GM19193 (cell line): ENCODE measurements around the gene CABP1.

Experiments
- POLR2A ChIP-seq: IDR thresholded peaks from 4 replicates; pipeline ENCODE4 v1.6.1; 2011; ENCODE audit not compliant: insufficient read depth, insufficient read length; ENCODE audit errors: extremely low read depth

Gene CABP1

DNA sequence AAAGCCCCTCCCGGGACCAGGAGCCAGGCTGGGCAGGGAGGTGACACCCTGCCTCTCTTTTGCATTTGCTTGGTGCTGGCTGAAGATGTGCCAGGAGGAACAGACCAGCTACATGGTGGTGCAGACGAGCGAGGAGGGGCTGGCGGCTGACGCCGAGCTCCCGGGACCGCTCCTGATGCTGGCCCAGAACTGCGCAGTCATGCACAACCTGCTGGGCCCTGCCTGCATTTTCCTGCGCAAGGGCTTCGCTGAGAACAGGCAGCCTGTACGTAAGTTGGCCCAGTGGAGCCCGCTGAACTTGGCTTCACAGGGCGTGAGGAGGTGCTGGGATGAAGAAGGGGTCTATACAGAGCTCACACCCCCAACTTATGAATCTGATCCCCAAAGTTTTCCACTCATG is 15.6 kb downstream of the CABP1 start:
- no peak for TF ChIP-seq POLR2A

DNA sequence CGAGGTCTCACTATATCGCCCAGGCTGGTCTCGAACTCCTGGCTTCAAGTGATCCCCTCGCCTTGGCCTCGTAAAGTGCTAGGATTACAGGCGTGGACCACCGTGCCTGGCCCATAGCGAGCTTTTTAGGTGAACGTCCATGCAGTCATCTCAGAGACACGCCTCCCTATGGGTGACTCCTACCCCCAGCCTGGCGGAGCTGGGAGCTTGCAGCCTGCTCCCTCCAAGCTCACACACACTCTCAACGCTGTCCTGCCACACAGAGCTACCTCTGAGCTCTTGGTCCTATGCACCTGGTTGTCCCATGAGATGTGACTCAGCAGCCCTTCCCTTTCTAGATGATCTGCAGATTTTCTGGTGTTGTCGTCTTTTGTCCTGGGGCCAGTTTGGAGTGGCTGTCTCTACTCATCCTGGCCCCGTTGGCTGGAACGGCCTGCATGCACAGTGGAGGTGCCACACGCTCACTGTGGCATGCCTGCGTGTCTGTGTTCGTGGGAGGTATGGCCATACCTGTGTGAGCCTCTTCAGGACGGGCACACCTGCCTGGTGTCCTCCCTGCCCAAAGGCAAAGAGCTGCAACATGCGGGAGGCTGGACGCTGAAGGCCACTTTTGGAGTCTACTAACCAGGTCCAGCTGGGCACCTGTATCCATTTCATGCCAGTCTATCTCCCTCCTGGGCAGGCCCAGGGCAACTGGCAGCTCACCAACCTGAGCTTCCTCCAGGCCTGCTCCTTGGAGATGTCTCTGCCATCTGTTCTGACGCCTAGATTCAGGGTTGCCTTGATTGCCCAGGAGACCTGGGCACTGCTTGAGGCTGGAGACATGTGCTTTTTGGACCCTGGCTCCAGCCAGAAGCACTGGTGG is 18.1 kb downstream of the CABP1 start:
- TF ChIP-seq POLR2A, result no peak

DNA sequence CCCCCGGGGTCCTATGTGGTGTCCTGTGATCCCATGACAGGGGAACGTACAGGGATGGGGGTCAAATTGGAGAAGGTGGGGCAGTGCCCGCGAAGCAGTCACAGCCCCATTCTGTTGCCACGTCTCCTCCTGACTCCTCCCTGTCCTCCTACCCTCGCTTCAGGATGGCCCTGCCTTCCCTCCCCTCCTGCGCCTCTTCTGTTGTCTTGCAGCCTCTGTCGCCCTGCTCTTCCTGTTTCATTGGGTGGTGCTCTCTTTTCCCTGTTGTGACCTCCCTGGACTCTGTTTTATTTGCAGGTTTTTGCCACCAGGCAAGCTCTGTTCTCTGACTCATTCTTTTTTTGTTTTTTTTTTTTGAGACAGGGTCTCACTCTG is 18.7 kb downstream of the CABP1 start:
- no peak for TF ChIP-seq POLR2A

DNA sequence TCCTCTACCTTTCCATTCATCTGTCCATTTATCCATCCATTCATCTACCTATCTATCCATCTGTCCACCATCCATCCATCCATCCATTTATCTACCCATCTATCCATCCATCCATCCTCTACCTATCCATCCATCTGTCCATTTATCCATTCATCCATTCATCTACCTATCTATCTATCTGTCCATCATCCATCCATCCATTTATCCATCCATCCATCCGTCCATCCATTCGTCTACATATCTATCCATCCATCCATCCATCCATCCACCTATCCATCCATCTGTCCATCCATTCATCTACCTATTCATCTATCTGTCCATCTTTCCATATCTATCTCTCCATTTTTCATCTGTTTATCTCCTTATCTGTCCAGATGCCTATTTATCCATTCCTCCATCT is 21.0 kb downstream of the CABP1 start:
- TF ChIP-seq POLR2A, result no peak

GRCh38 chr12:120662879-120663278 is 22.5 kb downstream of the CABP1 start:
- no peak for TF ChIP-seq POLR2A

DNA sequence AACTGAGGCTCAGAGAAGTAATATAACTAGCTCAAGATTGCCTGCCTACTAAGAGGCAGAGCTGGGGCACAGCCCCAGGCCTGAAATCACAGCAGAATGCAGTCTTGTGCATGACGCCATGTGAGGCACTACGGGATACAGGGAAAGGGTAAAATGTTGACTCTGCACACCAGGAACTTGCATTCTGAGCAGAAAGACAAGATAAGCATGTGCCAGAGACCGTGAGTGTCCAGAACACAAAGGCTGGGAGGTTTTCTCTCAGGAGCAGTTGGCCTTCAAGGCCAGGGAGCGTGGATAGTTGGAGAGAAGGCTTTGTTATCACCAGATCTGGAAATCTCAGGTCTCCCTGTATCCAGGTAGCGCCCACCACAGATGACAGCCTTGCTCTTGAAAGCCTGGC is 23.3 kb downstream of the CABP1 start:
- TF ChIP-seq POLR2A, result no peak

DNA sequence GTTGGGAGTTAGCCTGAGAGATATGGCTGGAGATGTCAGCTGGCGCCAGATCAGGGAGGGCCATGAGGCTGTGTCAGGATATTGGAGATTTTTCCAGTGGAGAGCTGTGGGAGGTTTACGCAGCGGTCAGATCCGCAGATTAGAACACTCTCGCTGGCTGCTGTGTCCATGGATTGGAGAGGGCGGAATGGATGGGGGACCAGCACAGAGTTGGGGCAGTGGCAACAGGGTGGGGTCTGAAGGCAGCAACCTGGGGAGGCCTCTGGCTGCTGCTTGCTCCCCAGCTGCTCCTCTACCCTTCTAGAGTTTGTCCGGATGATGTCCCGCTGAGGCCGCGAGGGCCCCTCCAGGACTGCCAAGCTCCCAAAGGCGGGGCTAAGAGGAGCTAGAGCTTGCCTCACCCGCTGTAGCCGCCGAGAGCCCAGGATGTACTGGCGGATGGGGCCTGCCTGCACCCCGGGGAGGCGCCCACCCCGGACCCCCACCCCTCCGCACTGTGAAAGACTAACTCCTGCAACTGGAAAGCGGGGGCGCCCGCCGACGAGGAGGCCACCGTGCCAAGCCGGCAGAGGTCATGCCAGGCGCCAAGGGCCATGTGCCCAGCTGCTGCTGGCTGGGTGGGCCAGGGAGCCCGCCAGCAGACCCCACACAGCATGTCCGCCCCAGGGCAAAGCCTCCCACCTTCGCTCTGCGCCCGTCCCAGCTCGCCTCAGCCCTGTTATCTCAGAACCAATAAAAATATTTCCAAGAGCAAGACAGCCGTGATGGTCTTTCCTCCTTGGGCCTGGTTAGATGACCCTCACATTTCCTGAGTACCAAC is 26.4 kb downstream of the CABP1 start:
- TF ChIP-seq POLR2A, result no peak

- TF ChIP-seq POLR2A, result no peak
These were observed 27.9 kb downstream of the CABP1 start for GRCh38 chr12:120668091-120668867.

DNA sequence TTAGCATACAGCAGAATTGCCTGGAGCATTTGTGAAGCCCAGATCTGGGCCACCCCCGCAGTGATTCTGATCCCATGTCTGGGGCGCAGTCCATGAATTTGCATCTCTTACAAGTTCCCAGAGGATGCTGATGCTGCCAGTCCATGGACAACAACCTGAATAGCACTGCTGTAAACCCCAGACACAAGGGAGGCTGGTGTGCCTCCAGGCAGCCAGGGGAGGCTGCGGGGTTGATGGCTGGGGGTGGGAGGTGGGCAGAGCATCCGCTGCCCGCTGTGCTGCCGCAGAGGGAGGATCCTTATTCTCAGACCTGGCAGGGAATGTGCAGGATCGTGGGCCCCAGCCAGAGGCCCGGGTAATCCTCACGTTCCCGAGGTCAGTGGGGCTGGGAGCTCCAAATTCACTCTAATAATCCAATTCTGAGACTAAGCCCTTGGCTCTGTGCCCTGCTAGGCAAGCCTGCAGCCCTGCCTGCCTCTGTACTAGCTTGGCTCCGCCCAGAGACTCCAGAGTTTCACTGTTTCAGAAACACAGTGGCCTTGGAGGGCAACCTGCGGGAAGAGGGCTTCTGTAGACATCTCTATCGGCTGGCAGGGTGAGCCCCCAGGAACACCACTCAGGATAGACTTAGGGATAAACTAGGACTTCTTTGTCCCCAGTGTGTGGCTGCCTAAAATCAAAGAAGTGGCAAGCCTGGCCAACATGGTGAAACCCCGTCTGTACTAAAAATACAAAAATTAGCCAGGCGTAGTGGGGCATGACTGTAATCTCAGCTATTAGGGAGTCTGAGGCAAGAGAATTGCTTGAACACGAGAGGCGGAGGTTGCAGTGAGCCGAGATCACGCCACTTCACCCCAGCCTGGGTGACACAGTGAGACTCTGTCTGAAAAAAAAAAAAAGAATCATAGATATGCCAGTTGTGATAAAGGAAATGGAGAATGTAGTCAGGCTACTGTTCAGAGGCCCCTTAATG is 28.7 kb downstream of the CABP1 start:
- peak; percentile 4 for TF ChIP-seq POLR2A

DNA sequence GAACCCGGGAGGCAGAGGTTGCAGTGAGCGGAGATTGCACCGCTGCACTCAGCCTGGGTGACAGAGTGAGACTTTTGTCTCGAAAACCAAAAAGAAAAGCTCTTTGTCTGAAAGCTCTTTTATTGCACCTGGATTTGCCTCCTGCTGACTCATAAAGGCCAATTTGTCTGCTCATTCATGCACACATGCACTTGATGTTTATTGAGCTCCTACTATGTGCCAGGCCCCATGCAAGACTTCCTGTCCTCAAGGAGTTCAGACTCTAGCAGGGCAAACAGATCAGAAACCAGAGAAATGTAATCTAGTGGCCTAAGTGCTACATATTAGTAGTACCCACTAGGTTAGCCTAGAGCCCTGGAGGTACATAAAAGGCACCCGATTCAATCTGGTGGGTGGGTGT is 30.2 kb downstream of the CABP1 start:
- TF ChIP-seq POLR2A, result no peak

DNA sequence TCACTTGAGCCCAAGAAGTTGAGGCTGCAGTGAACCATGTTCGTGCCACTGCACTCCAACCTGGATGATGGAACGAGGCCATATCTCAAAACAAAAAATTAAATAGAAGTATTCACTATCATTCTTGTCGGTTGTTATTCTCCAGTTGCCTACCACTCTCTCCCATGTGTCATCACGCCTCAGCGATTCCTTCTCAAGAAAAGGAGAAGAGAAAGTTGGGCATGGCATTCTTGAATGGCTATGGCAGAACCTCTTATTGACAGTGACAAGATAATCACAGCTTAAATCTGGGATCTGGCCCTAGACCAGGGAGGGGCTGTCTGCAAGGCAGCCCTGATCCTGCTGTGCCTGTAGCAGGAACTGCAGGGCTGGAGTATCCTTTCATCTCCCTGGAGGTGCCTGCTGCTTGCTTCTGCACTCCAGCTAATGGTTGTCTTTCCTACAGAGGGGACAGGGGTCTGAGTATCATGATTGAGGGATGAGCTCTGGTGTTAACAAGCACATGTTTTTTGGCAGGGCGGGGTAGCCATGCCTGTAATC is 33.7 kb downstream of the CABP1 start:
- TF ChIP-seq POLR2A, result no peak

DNA sequence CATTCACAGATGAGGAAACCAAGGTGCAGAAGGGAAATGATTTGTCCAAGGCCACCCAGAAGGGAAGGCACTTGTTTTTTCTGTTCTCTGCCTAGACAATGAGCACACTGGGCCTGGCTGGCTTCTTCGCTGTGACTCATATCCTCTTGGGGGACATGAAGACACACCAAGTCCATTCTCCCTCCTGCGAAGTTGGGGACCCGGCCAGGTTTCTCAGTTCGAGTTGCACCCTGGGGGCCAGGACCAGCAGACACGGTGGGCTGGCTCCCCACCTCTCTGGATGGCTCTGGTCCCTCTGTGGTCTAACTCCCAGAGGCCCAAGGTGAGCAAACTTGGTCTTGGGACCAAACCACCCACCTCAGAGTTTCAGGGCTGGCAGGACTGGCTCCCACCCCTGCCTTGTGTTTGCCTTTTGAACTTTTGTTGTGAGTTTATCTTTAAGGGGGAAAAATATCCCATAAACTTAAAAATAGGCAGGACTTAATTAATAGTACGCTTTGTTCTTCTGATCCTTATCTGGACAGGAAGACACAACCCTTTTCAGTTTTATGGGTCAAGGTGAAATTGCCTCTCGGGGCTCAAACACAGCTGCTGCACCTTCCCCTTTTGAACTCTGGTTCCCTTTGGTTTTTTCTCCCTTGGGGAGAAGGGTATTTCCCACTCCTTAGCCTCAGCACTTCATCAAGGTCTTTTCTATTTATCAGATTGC is 37.5 kb downstream of the CABP1 start:
- TF ChIP-seq POLR2A, result peak; percentile 57

DNA sequence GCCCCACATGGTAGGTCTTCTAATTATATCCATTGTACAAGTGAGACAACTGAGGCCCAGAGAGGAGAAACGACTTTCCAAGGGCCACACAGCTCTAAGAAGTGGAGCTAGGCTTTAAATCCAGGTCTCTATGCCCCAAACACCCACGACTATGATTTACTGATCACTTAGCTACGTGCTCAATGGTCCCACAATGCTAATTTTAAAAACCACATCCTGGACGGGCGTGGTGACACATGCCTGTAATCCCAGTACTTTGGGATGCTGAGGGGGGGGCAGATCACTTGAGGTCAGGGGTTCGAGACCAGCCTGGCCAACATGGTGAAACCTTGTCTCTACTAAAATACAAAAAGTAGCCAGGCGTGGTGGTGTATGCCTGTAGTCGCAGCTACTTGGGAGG is 38.1 kb downstream of the CABP1 start:
- TF ChIP-seq POLR2A, result no peak
